IMR-90 (cell line): ENCODE data around the gene HDAC9.

Source experiments
- CHD1 ChIP-seq: IDR thresholded peaks from 2 replicates; pipeline ENCODE4 v1.6.1; 2012; ENCODE audit warnings: low read depth, low read length, improper control_type of control experiment
- FOS ChIP-seq: fragments of 150-350 bp; IDR thresholded peaks from 2 replicates; pipeline ENCODE4 v1.6.1; 2016; ENCODE audit warnings: low read depth, low read length
- POLR2A ChIP-seq: IDR thresholded peaks from 2 replicates; pipeline ENCODE4 v1.6.1; 2012; ENCODE audit warnings: mild to moderate bottlenecking, low read depth, low read length
- RAD21 ChIP-seq: IDR thresholded peaks from 2 replicates; pipeline ENCODE4 v1.6.1; 2012; ENCODE audit warnings: low read length, improper control_type of control experiment
- TF ChIP-seq, protein P1 (sequence below): conservative IDR thresholded peaks from 2 replicates; pipeline ENCODE4 v1.5.1; 2012; ENCODE audit warnings: mild to moderate bottlenecking, low read depth, low read length, improper control_type of control experiment
- TF ChIP-seq, protein P2 (sequence below): fragments of 150-350 bp; IDR thresholded peaks from 2 replicates; pipeline ENCODE4 v1.6.1; 2016; ENCODE audit warnings: low read depth, mild to moderate bottlenecking, low read length, moderate library complexity, borderline replicate concordance
- TF ChIP-seq, protein P3 (sequence below): fragments of 150-350 bp; IDR thresholded peaks from 2 replicates; pipeline ENCODE4 v1.6.1; 2017; ENCODE audit warnings: mild to moderate bottlenecking, antibody characterized with exemption, low read length, low read depth

DNA sequence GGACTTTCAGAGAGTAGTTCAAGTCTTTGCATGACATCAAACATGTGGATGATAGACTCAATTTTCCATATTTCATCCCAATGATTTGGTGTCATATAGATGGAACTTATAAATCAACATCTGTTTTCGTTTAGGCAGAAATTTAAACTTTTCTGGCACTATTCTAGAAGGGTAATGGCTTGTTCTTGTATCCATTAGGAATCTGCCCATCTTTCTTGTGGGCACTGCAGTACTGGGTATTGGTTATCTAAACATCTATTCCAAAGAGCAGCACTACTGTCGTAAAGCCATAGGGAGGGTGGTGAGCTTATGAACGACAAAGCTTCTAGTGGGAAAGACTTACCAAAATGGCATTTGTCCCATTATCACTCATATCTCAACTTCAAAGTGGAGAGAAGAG lies 348.4 kb downstream of the HDAC9 start:
- TF ChIP-seq, protein P1, sequence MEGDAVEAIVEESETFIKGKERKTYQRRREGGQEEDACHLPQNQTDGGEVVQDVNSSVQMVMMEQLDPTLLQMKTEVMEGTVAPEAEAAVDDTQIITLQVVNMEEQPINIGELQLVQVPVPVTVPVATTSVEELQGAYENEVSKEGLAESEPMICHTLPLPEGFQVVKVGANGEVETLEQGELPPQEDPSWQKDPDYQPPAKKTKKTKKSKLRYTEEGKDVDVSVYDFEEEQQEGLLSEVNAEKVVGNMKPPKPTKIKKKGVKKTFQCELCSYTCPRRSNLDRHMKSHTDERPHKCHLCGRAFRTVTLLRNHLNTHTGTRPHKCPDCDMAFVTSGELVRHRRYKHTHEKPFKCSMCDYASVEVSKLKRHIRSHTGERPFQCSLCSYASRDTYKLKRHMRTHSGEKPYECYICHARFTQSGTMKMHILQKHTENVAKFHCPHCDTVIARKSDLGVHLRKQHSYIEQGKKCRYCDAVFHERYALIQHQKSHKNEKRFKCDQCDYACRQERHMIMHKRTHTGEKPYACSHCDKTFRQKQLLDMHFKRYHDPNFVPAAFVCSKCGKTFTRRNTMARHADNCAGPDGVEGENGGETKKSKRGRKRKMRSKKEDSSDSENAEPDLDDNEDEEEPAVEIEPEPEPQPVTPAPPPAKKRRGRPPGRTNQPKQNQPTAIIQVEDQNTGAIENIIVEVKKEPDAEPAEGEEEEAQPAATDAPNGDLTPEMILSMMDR = no peak
- TF ChIP-seq POLR2A (no peak), FOS (no peak), CHD1 (no peak), RAD21 (no peak)
- TF ChIP-seq, protein P2, sequence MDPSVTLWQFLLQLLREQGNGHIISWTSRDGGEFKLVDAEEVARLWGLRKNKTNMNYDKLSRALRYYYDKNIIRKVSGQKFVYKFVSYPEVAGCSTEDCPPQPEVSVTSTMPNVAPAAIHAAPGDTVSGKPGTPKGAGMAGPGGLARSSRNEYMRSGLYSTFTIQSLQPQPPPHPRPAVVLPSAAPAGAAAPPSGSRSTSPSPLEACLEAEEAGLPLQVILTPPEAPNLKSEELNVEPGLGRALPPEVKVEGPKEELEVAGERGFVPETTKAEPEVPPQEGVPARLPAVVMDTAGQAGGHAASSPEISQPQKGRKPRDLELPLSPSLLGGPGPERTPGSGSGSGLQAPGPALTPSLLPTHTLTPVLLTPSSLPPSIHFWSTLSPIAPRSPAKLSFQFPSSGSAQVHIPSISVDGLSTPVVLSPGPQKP = no peak
- TF ChIP-seq, protein P3, sequence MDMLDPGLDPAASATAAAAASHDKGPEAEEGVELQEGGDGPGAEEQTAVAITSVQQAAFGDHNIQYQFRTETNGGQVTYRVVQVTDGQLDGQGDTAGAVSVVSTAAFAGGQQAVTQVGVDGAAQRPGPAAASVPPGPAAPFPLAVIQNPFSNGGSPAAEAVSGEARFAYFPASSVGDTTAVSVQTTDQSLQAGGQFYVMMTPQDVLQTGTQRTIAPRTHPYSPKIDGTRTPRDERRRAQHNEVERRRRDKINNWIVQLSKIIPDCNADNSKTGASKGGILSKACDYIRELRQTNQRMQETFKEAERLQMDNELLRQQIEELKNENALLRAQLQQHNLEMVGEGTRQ = no peak
